OCI-LY3 (cell line): ENCODE results near the gene HLA-DRB5.

Experiments
- EZH2phosphoT487 ChIP-seq: fragments of 200-600 bp; shearing (Covaris generic); IDR thresholded peaks from 2 replicates; pipeline ENCODE4 v1.6.1; 2018; ENCODE audit warnings: antibody characterized with exemption, mixed run types, low read depth
- TF ChIP-seq, protein P1 (sequence below): fragments of 200-600, 300-600 bp; sonication (generic); IDR thresholded peaks from 2 replicates; pipeline ENCODE4 v1.5.1; 2014; ENCODE audit warnings: antibody characterized with exemption, low read length, low read depth

DNA sequence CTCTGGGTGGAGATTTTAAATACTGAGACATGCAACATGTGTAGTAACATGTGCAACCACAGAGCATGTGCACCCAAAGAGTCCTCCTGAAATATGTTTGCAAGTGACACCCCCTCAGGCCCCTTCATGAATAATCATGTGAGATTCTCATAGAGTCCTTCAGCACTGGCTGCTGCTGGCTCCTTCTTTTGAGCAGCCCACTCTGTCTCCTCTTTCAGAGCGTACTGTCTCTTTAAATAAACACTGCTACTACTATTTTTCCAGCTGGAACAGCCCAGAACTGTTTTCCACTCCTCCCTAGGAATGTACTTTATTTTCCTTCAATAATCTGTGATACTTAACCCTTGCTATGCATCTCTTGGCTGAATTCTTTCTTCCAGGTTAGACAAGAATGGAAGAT is 42.0 kb downstream of the HLA-DRB5 start:
- no peak for TF ChIP-seq EZH2phosphoT487
- TF ChIP-seq, protein P1, sequence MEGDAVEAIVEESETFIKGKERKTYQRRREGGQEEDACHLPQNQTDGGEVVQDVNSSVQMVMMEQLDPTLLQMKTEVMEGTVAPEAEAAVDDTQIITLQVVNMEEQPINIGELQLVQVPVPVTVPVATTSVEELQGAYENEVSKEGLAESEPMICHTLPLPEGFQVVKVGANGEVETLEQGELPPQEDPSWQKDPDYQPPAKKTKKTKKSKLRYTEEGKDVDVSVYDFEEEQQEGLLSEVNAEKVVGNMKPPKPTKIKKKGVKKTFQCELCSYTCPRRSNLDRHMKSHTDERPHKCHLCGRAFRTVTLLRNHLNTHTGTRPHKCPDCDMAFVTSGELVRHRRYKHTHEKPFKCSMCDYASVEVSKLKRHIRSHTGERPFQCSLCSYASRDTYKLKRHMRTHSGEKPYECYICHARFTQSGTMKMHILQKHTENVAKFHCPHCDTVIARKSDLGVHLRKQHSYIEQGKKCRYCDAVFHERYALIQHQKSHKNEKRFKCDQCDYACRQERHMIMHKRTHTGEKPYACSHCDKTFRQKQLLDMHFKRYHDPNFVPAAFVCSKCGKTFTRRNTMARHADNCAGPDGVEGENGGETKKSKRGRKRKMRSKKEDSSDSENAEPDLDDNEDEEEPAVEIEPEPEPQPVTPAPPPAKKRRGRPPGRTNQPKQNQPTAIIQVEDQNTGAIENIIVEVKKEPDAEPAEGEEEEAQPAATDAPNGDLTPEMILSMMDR: no peak
